ENCODE measurements around the gene THOC5.
"Not testable (repeated sequence)": the region's sequence is repeated elsewhere in the genome, so short reads cannot be mapped to it uniquely, and the experiment has no call there.

Gene THOC5

DNA sequence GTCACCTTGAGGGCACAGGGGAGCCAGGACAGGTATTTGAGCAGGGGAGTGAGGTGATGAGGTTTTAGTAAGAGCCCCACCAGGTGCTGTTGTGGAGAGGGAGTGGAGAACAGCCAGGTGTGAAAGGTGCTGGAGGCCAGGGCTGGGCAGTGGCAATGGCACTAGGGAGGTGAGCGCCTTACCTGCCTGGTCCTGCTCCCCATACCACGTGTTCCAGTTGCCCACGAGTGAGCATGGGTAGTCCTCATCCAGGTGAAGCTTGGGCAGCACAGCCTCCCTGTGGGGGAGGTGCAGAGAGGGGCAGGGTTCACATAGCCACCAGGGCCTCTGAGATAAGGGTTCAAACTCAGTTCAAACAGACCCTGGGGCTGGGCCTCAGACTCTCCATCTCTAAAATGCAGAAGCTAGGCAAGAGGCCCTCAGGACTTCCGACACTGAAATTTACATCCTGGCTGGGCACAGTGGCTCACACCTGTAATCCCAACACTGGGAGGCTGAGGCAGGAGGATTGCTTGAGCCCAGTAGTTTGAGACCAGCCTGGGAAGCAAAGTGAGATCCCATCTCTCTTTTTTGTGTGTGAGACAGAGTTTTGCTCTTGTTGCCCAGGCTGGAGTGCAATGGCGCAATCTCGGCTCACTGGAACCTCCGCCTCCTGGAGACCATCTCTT, 15.6 kb upstream of the THOC5 start:
- H3K79me2 ChIP-seq (ENCODE audit: control insufficient read depth, insufficient read depth, low read length), result no peaks in the 10 kb centered on the region
- H3K4ac ChIP-seq (ENCODE audit: low read depth, low read length), result no peak overlapping the region
- no peaks in the 10 kb centered on the region for H3K4me1 ChIP-seq (ENCODE audit: control insufficient read depth, low read depth, low read length)
- H3K9ac ChIP-seq (ENCODE audit: low read length), result no peak overlapping the region
- WGBS (ENCODE audit: extremely low coverage, insufficient coverage, low lambda C conversion rate), result no CpG with 5 or more reads among the region's 7 CpGs
- no peak overlapping the region for H3K27ac ChIP-seq (ENCODE audit: low read depth, low read length)
- no peak overlapping the region for H2AK5ac ChIP-seq (ENCODE audit: low read length)
- H3K18ac ChIP-seq (ENCODE audit: low read length), result no peak overlapping the region
- H2BK5ac ChIP-seq (ENCODE audit: low read length), result no peak overlapping the region
- no peak overlapping the region for H3K56ac ChIP-seq (ENCODE audit: low read length)
- H3K4me3 ChIP-seq (ENCODE audit: low read length), result no peak overlapping the region
- H2BK120ac ChIP-seq (ENCODE audit: low read depth, low read length), result no peak overlapping the region
- no peak overlapping the region for H3K23ac ChIP-seq (ENCODE audit: low read length)
- DNase-seq, result no peak
- H4K5ac ChIP-seq (ENCODE audit: low read length), result no peak overlapping the region
- H3K27me3 ChIP-seq (ENCODE audit: insufficient read depth, low read length, poor library complexity), result no peaks in the 10 kb centered on the region
- H3K36me3 ChIP-seq (ENCODE audit: control insufficient read depth, insufficient read depth, low read length), result peaks cover 2% of the 10 kb centered on the region
- H2BK15ac ChIP-seq (replicated peaks; ENCODE audit: low read depth), result no peak overlapping the region
- no peaks in the 10 kb centered on the region for H3K79me1 ChIP-seq (ENCODE audit: low read length)
- no peak overlapping the region for H4K8ac ChIP-seq (ENCODE audit: low read depth, low read length)
- H3K4me2 ChIP-seq (ENCODE audit: low read length), result no peak overlapping the region

DNA sequence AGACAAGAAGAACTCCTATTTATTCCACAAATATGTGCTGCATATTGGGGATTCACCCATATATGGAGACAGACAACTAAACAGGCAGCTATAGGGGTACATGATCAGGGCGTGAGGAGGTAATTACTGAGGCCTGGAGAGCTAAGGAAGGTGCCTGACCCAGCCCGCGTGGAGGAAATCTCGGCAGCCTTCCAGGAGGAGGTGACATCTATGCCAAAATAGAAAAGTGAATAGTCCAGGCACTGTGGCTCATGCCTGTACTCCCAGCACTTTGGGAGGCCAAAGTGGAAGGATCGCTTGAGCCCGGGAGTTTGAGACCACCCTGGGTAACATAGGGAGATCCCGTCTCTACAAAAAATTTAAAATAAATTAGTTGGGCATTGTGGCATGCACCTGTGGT, 13.8 kb upstream of the THOC5 start:
- DNase-seq, result no peak
- no CpG with 5 or more reads among the region's 7 CpGs for WGBS (ENCODE audit: extremely low coverage, insufficient coverage, low lambda C conversion rate)
- Histone ChIP-seq H3K18ac (ENCODE audit: low read length) (no peak overlapping the region), H3K27ac (ENCODE audit: low read depth, low read length) (no peak overlapping the region), H3K79me1 (ENCODE audit: low read length) (no peaks in the 10 kb centered on the region), H3K36me3 (ENCODE audit: control insufficient read depth, insufficient read depth, low read length) (peaks cover 2% of the 10 kb centered on the region), H2BK120ac (ENCODE audit: low read depth, low read length) (no peak overlapping the region), H4K5ac (ENCODE audit: low read length) (no peak overlapping the region), H3K23ac (ENCODE audit: low read length) (no peak overlapping the region), H3K4me1 (ENCODE audit: control insufficient read depth, low read depth, low read length) (no peaks in the 10 kb centered on the region), H4K8ac (ENCODE audit: low read depth, low read length) (no peak overlapping the region), H3K79me2 (ENCODE audit: control insufficient read depth, insufficient read depth, low read length) (no peaks in the 10 kb centered on the region), H2BK15ac (replicated peaks; ENCODE audit: low read depth) (no peak overlapping the region), H3K4me2 (ENCODE audit: low read length) (no peak overlapping the region), H3K9ac (ENCODE audit: low read length) (no peak overlapping the region), H3K4ac (ENCODE audit: low read depth, low read length) (no peak overlapping the region), H2BK5ac (ENCODE audit: low read length) (no peak overlapping the region), H3K27me3 (ENCODE audit: insufficient read depth, low read length, poor library complexity) (no peaks in the 10 kb centered on the region), H3K4me3 (ENCODE audit: low read length) (no peak overlapping the region), H3K56ac (ENCODE audit: low read length) (no peak overlapping the region), H2AK5ac (ENCODE audit: low read length) (no peak overlapping the region)

DNA sequence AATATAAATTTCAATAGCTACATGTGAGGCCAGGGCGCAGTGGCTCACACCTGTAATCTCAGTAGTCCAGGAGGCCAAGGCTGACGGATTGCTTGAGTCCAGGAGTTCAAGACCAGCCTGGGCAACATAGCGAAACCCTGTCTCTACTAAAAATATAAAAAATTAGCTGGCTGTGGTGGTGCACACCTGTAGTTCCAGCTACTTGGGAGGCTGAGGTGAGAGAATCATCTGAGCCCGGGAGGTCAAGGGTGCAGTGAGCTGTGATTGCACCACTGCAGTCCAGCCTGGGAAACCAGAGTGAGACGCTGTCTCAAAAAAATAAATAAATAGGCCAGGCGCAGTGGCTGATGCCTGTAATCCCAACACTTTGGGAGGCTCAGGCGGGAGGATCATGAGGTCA, 13.0 kb upstream of the THOC5 start:
- H3K27ac ChIP-seq (ENCODE audit: low read depth, low read length); H3K4ac ChIP-seq (ENCODE audit: low read depth, low read length); H3K56ac ChIP-seq (ENCODE audit: low read length); H3K9ac ChIP-seq (ENCODE audit: low read length); H2BK120ac ChIP-seq (ENCODE audit: low read depth, low read length); H2BK15ac ChIP-seq (replicated peaks; ENCODE audit: low read depth); H3K18ac ChIP-seq (ENCODE audit: low read length); H3K79me1 ChIP-seq (ENCODE audit: low read length); H3K79me2 ChIP-seq (ENCODE audit: control insufficient read depth, insufficient read depth, low read length); H3K23ac ChIP-seq (ENCODE audit: low read length); H3K4me2 ChIP-seq (ENCODE audit: low read length); H4K8ac ChIP-seq (ENCODE audit: low read depth, low read length); H3K4me3 ChIP-seq (ENCODE audit: low read length); H4K5ac ChIP-seq (ENCODE audit: low read length); H3K36me3 ChIP-seq (ENCODE audit: control insufficient read depth, insufficient read depth, low read length); DNase-seq; H3K27me3 ChIP-seq (ENCODE audit: insufficient read depth, low read length, poor library complexity); H2AK5ac ChIP-seq (ENCODE audit: low read length); H3K4me1 ChIP-seq (ENCODE audit: control insufficient read depth, low read depth, low read length); H2BK5ac ChIP-seq (ENCODE audit: low read length): not testable (repeated sequence)
- no CpG with 5 or more reads among the region's 7 CpGs for WGBS (ENCODE audit: extremely low coverage, insufficient coverage, low lambda C conversion rate)

DNA sequence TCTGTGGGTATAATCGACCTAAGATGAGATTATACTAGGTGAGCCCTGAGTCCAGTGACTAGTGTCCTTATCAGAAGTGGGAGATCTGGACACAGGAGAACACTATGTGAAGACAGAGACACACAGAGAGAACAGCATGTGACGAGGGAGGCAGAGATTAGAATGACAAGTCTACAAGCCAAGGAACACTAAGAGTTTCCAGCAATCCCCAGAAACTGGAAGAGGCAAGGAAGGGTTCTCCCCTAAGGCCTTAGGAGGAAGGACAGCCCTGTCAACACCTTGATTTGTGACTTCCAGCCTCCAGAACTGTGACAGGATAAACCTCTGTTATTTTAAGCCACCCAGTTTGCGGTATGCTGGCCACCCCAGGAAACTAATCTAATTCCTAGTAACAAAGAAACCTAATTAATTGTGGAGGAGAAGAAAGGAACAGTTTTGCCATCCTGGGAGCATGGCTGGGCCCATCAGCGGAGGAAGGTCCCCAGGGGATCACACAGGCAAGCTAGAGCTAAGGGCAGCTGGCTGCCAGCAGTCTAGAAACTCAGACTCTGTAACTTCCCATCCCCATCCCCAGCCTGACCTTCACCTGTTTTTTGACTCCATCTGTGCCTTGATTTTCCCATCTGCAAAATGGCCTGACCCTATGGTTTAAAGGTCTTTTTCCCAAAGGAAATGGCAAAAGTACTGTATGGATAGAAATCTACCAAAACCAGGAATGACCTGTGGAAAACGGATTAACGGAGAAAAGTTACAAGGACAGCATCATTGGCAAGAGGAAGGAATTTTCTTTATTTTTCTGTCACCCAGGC, 10.3 kb upstream of the THOC5 start:
- Histone ChIP-seq H4K8ac (ENCODE audit: low read depth, low read length) (no peak overlapping the region), H2AK5ac (ENCODE audit: low read length) (no peak overlapping the region), H3K36me3 (ENCODE audit: control insufficient read depth, insufficient read depth, low read length) (peaks cover 9% of the 10 kb centered on the region), H3K27ac (ENCODE audit: low read depth, low read length) (no peak overlapping the region), H3K4me1 (ENCODE audit: control insufficient read depth, low read depth, low read length) (no peaks in the 10 kb centered on the region), H2BK120ac (ENCODE audit: low read depth, low read length) (no peak overlapping the region), H3K27me3 (ENCODE audit: insufficient read depth, low read length, poor library complexity) (no peaks in the 10 kb centered on the region), H2BK15ac (replicated peaks; ENCODE audit: low read depth) (no peak overlapping the region), H3K9ac (ENCODE audit: low read length) (no peak overlapping the region), H3K4me3 (ENCODE audit: low read length) (no peak overlapping the region), H4K5ac (ENCODE audit: low read length) (no peak overlapping the region), H3K4me2 (ENCODE audit: low read length) (no peak overlapping the region), H2BK5ac (ENCODE audit: low read length) (no peak overlapping the region), H3K56ac (ENCODE audit: low read length) (no peak overlapping the region), H3K4ac (ENCODE audit: low read depth, low read length) (no peak overlapping the region), H3K79me1 (ENCODE audit: low read length) (no peaks in the 10 kb centered on the region), H3K79me2 (ENCODE audit: control insufficient read depth, insufficient read depth, low read length) (no peaks in the 10 kb centered on the region), H3K18ac (ENCODE audit: low read length) (no peak overlapping the region), H3K23ac (ENCODE audit: low read length) (no peak overlapping the region)
- no CpG with 5 or more reads among the region's 6 CpGs for WGBS (ENCODE audit: extremely low coverage, insufficient coverage, low lambda C conversion rate)
- DNase-seq, result no peak

DNA sequence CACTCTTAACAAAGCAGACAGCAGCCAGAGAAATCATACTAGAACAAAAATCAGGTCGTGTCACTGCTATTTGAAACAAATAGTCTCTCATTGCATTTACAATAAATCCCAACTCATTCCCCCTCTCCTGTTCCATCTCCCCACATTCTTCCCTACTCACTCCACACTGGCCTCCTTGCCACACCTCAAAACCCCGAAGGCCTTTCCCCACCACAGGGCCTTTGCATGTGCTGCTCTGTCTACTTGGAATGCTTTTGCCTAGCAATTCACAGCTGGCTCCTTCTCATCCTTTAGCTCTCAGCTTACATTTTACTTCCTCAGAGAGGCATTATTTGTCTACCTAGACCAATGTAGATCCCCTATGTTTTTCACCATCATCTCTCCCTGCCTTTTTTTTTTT, 6.3 kb upstream of the THOC5 start:
- DNase-seq, result no peak
- Histone ChIP-seq H3K23ac (ENCODE audit: low read length) (no peak overlapping the region), H3K4me2 (ENCODE audit: low read length) (no peak overlapping the region), H3K36me3 (ENCODE audit: control insufficient read depth, insufficient read depth, low read length) (peaks cover 12% of the 10 kb centered on the region), H4K8ac (ENCODE audit: low read depth, low read length) (no peak overlapping the region), H3K9ac (ENCODE audit: low read length) (no peak overlapping the region), H3K79me1 (ENCODE audit: low read length) (no peaks in the 10 kb centered on the region), H3K27ac (ENCODE audit: low read depth, low read length) (no peak overlapping the region), H2BK15ac (replicated peaks; ENCODE audit: low read depth) (no peak overlapping the region), H3K4me3 (ENCODE audit: low read length) (no peak overlapping the region), H2AK5ac (ENCODE audit: low read length) (no peak overlapping the region), H3K4ac (ENCODE audit: low read depth, low read length) (no peak overlapping the region), H4K5ac (ENCODE audit: low read length) (no peak overlapping the region), H3K18ac (ENCODE audit: low read length) (no peak overlapping the region), H2BK120ac (ENCODE audit: low read depth, low read length) (no peak overlapping the region), H3K56ac (ENCODE audit: low read length) (no peak overlapping the region), H3K4me1 (ENCODE audit: control insufficient read depth, low read depth, low read length) (no peaks in the 10 kb centered on the region), H3K79me2 (ENCODE audit: control insufficient read depth, insufficient read depth, low read length) (no peaks in the 10 kb centered on the region), H3K27me3 (ENCODE audit: insufficient read depth, low read length, poor library complexity) (no peaks in the 10 kb centered on the region), H2BK5ac (ENCODE audit: low read length) (no peak overlapping the region)
- WGBS (ENCODE audit: extremely low coverage, insufficient coverage, low lambda C conversion rate), result no CpG with 5 or more reads among the region's 2 CpGs

Data from mesendoderm (in vitro differentiated cells).